ENCODE results near the gene PIGN. TPM values are rescaled to one million over a fixed set of nuclear protein-coding genes. Genes with fewer than 3 reads are reported as not detected.

The PIGN gene
- total RNA-seq, 1 donor from 2014 or later: 35.4 TPM

GRCh38 chr18:62109676-62110075 lies 77.2 kb downstream of the PIGN start:
- Mint-ChIP-seq H3K9me3 (no peaks in the 10 kb centered on the region), H3K27ac (no peak overlapping the region), H3K27me3 (ENCODE audit: low read depth) (no peaks in the 10 kb centered on the region), H3K4me3 (no peak overlapping the region), H3K36me3 (peaks cover 4% of the 10 kb centered on the region), H3K4me1 (peaks cover 11% of the 10 kb centered on the region)
- no peak for TF ChIP-seq CTCF (IDR thresholded peaks at IDR 0.05; ENCODE audit: unreplicated experiment)
- DNase-seq (ENCODE audit: low spot score in 2 of 2, unreplicated experiment in 2 of 2): no peak

GRCh38 chr18:62107881-62108280 lies 79.0 kb downstream of the PIGN start:
- Mint-ChIP-seq H3K9me3 (no peaks in the 10 kb centered on the region), H3K36me3 (peaks cover 4% of the 10 kb centered on the region), H3K27me3 (ENCODE audit: low read depth) (no peaks in the 10 kb centered on the region), H3K4me3 (no peak overlapping the region), H3K4me1 (peaks cover 11% of the 10 kb centered on the region), H3K27ac (no peak overlapping the region)
- no peak for TF ChIP-seq CTCF (IDR thresholded peaks at IDR 0.05; ENCODE audit: unreplicated experiment)
- no peak for DNase-seq (ENCODE audit: low spot score in 2 of 2, unreplicated experiment in 2 of 2)

- no peak for DNase-seq (ENCODE audit: low spot score in 2 of 2, unreplicated experiment in 2 of 2)
- Mint-ChIP-seq H3K4me3 (no peak overlapping the region), H3K27me3 (ENCODE audit: low read depth) (no peaks in the 10 kb centered on the region), H3K9me3 (no peaks in the 10 kb centered on the region), H3K27ac (no peak overlapping the region), H3K36me3 (peaks cover 6% of the 10 kb centered on the region), H3K4me1 (peaks cover 8% of the 10 kb centered on the region)
- TF ChIP-seq CTCF (IDR thresholded peaks at IDR 0.05; ENCODE audit: unreplicated experiment): no peak
These were observed 80.6 kb downstream of the PIGN start for GRCh38 chr18:62106271-62106670.

DNA sequence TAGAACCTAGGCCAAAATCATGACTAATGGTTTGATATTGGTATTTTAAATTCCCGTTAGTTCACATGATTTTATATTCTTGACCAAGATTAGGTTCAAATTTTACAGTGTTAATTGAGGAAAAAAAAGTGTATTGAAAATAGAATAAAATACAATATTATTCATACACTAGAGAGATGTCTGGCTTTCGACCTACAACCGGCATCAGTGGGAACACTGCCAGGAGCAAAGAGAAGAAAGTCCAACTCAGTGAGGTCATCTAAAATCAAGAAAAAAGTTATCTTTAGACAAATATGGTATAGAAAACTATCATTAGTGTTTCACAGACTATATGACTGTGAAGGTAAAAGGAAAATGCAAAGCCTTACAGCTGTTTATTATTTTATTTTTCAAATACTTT lies 81.5 kb downstream of the PIGN start:
- DNase-seq (ENCODE audit: low spot score in 2 of 2, unreplicated experiment in 2 of 2): no peak
- H3K27ac Mint-ChIP-seq: no peak overlapping the region
- H3K4me3 Mint-ChIP-seq: no peak overlapping the region
- peaks cover 11% of the 10 kb centered on the region for H3K4me1 Mint-ChIP-seq
- no peaks in the 10 kb centered on the region for H3K27me3 Mint-ChIP-seq (ENCODE audit: low read depth)
- TF ChIP-seq CTCF (IDR thresholded peaks at IDR 0.05; ENCODE audit: unreplicated experiment): no peak
- peaks cover 9% of the 10 kb centered on the region for H3K36me3 Mint-ChIP-seq
- no peaks in the 10 kb centered on the region for H3K9me3 Mint-ChIP-seq

DNA sequence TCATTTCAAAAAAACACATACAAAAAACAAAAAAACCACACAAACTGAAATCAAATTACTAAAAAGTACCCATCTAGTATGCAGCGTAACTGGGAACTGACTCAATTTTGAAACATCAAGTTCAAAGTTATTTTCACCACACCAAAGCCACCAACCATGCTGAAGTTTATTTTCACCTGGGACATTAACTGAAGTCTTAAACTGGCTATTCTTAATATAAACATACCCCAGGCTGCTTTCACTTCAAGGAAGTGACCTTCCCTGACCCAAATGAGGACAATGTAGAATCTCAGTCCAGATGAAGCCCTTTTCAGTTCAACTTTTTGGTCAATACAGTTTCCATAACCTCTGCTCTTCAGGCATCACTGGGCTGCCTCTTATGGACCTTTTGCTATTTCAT lies 84.6 kb downstream of the PIGN start:
- TF ChIP-seq CTCF (IDR thresholded peaks at IDR 0.05; ENCODE audit: unreplicated experiment): no peak
- H3K36me3 Mint-ChIP-seq: peaks cover 38% of the 10 kb centered on the region

GRCh38 chr18:62101321-62101721 lies 85.5 kb downstream of the PIGN start:
- Mint-ChIP-seq H3K27ac (no peak overlapping the region), H3K36me3 (peaks cover 35% of the 10 kb centered on the region), H3K4me3 (no peak overlapping the region), H3K27me3 (ENCODE audit: low read depth) (no peaks in the 10 kb centered on the region), H3K9me3 (peaks cover 21% of the 10 kb centered on the region), H3K4me1 (peaks cover 8% of the 10 kb centered on the region)
- TF ChIP-seq CTCF (IDR thresholded peaks at IDR 0.05; ENCODE audit: unreplicated experiment): no peak
- no peak for DNase-seq (ENCODE audit: low spot score in 2 of 2, unreplicated experiment in 2 of 2)

More for the DNA sequence above, 84.6 kb downstream of the PIGN start:
- Mint-ChIP-seq H3K4me1 (peaks cover 11% of the 10 kb centered on the region), H3K9me3 (peaks cover 21% of the 10 kb centered on the region), H3K27ac (no peak overlapping the region), H3K27me3 (ENCODE audit: low read depth) (no peaks in the 10 kb centered on the region), H3K4me3 (no peak overlapping the region)
- no peak for DNase-seq (ENCODE audit: low spot score in 2 of 2, unreplicated experiment in 2 of 2)
